ENCODE data around the gene MS4A4E.

Gene MS4A4E

GRCh38 chr11:60265373-60266214 lies 22.7 kb upstream of the MS4A4E start:
- no peak overlapping the region for H4K8ac ChIP-seq (ENCODE audit: low read length)
- DNase-seq = peak; percentile 50
- no peaks in the 10 kb centered on the region for H3K4me1 ChIP-seq (ENCODE audit: control insufficient read depth, insufficient read depth, low read depth, low read length)
- no peaks in the 10 kb centered on the region for H3K79me1 ChIP-seq (replicated peaks; ENCODE audit: low read length, poor library complexity, severe bottlenecking)
- no peak overlapping the region for H3K18ac ChIP-seq (ENCODE audit: low read depth in 1 of 2, low read length in 2 of 2)
- 0% methylated on average over 1 of the region's 4 CpGs for WGBS
- H2AFZ ChIP-seq (ENCODE audit: low read depth, low read length) = no peak overlapping the region
- no peak overlapping the region for H3K4ac ChIP-seq (ENCODE audit: low read depth in 1 of 2, low read length in 2 of 2)
- no peak overlapping the region for H3K14ac ChIP-seq (ENCODE audit: low read length in 2 of 2)
- no peak overlapping the region for H3K27ac ChIP-seq (ENCODE audit: low read length, poor library complexity, severe bottlenecking)
- H3K36me3 ChIP-seq (ENCODE audit: control insufficient read depth in 1 of 2, insufficient read depth in 2 of 2, low read depth in 1 of 2, low read length in 2 of 2) = no peaks in the 10 kb centered on the region
- H3K23ac ChIP-seq (ENCODE audit: low read length in 2 of 2) = no peak overlapping the region
- H2BK15ac ChIP-seq (ENCODE audit: low read depth, poor library complexity, severe bottlenecking) = no peak overlapping the region
- H3K9me3 ChIP-seq (ENCODE audit: control insufficient read depth, low read length) = peaks cover 7% of the 10 kb centered on the region
- no peak overlapping the region for H2BK120ac ChIP-seq (ENCODE audit: low read depth, low read length)
- peaks cover 0 to 4% of the 10 kb centered on the region in 2 experiments for H3K27me3 ChIP-seq (ENCODE audit: control insufficient read depth in 1 of 2, insufficient read depth in 1 of 2, low read length in 2 of 2)
- H3K4me2 ChIP-seq (ENCODE audit: low read length, poor library complexity, severe bottlenecking) = no peak overlapping the region
- H2BK5ac ChIP-seq (ENCODE audit: low read depth, low read length, poor library complexity, severe bottlenecking) = no peak overlapping the region
- H3K9ac ChIP-seq (ENCODE audit: low read length) = no peak overlapping the region
- H4K91ac ChIP-seq (ENCODE audit: low read length) = no peak overlapping the region
- no peak overlapping the region for H3K4me3 ChIP-seq (ENCODE audit: insufficient read depth in 1 of 2, low read depth in 1 of 2, low read length in 2 of 2)
- H2BK12ac ChIP-seq (ENCODE audit: low read length in 2 of 2) = no peak overlapping the region
- no peak overlapping the region for H2AK5ac ChIP-seq (ENCODE audit: low read length, severe bottlenecking)

GRCh38 chr11:60264644-60265043 lies 21.7 kb upstream of the MS4A4E start:
- no peak overlapping the region for H3K4me2 ChIP-seq (ENCODE audit: low read length, poor library complexity, severe bottlenecking)
- H2AFZ ChIP-seq (ENCODE audit: low read depth, low read length) = no peak overlapping the region
- no peak overlapping the region for H2BK120ac ChIP-seq (ENCODE audit: low read depth, low read length)
- no peak overlapping the region for H3K14ac ChIP-seq (ENCODE audit: low read length in 2 of 2)
- H3K36me3 ChIP-seq (ENCODE audit: control insufficient read depth in 1 of 2, insufficient read depth in 2 of 2, low read depth in 1 of 2, low read length in 2 of 2) = no peaks in the 10 kb centered on the region
- no peak overlapping the region for H2BK12ac ChIP-seq (ENCODE audit: low read length in 2 of 2)
- no peak overlapping the region for H2AK5ac ChIP-seq (ENCODE audit: low read length, severe bottlenecking)
- DNase-seq = no peak
- H3K79me1 ChIP-seq (replicated peaks; ENCODE audit: low read length, poor library complexity, severe bottlenecking) = no peaks in the 10 kb centered on the region
- peaks cover 0 to 8% of the 10 kb centered on the region in 2 experiments for H3K27me3 ChIP-seq (ENCODE audit: control insufficient read depth in 1 of 2, insufficient read depth in 1 of 2, low read length in 2 of 2)
- no peak overlapping the region for H3K18ac ChIP-seq (ENCODE audit: low read depth in 1 of 2, low read length in 2 of 2)
- no peak overlapping the region for H4K91ac ChIP-seq (ENCODE audit: low read length)
- H2BK5ac ChIP-seq (ENCODE audit: low read depth, low read length, poor library complexity, severe bottlenecking) = no peak overlapping the region
- H3K27ac ChIP-seq (ENCODE audit: low read length, poor library complexity, severe bottlenecking) = no peak overlapping the region
- H4K8ac ChIP-seq (ENCODE audit: low read length) = no peak overlapping the region
- no peak overlapping the region for H3K23ac ChIP-seq (ENCODE audit: low read length in 2 of 2)
- no peak overlapping the region for H2BK15ac ChIP-seq (ENCODE audit: low read depth, poor library complexity, severe bottlenecking)
- no peak overlapping the region for H3K4me3 ChIP-seq (ENCODE audit: insufficient read depth in 1 of 2, low read depth in 1 of 2, low read length in 2 of 2)
- H3K9me3 ChIP-seq (ENCODE audit: control insufficient read depth, low read length) = peaks cover under 1% of the 10 kb centered on the region
- no peaks in the 10 kb centered on the region for H3K4me1 ChIP-seq (ENCODE audit: control insufficient read depth, insufficient read depth, low read depth, low read length)
- 75% methylated on average over 5 of the region's 5 CpGs for WGBS
- H3K4ac ChIP-seq (ENCODE audit: low read depth in 1 of 2, low read length in 2 of 2) = no peak overlapping the region
- H3K9ac ChIP-seq (ENCODE audit: low read length) = no peak overlapping the region

DNA sequence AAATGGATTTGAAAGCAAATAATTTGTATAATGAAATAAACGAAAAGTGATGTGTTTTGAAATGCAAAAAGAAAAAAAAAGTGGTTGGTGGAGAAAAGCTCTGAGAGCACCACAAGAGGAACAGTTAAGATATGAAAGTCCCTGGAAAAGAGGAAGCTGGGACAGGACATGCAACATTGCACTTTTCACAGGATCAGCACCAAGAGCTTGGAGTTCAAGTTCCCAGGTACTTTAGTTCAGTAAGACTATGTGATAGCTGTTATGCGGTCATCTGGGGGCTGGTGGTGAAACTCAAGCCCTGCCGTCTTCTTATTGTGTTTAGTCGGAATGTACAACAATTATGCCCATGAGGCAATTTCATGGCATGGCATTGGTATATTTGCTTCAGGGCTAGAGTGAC lies 20.5 kb upstream of the MS4A4E start:
- H3K36me3 ChIP-seq (ENCODE audit: control insufficient read depth in 1 of 2, insufficient read depth in 2 of 2, low read depth in 1 of 2, low read length in 2 of 2) = no peaks in the 10 kb centered on the region
- H4K91ac ChIP-seq (ENCODE audit: low read length) = no peak overlapping the region
- no peak overlapping the region for H2AK5ac ChIP-seq (ENCODE audit: low read length, severe bottlenecking)
- H3K4ac ChIP-seq (ENCODE audit: low read depth in 1 of 2, low read length in 2 of 2) = no peak overlapping the region
- H3K9me3 ChIP-seq (ENCODE audit: control insufficient read depth, low read length) = no peaks in the 10 kb centered on the region
- H3K9ac ChIP-seq (ENCODE audit: low read length) = no peak overlapping the region
- H3K14ac ChIP-seq (ENCODE audit: low read length in 2 of 2) = no peak overlapping the region
- no peak overlapping the region for H3K4me3 ChIP-seq (ENCODE audit: insufficient read depth in 1 of 2, low read depth in 1 of 2, low read length in 2 of 2)
- no peaks in the 10 kb centered on the region for H3K79me1 ChIP-seq (replicated peaks; ENCODE audit: low read length, poor library complexity, severe bottlenecking)
- no peak overlapping the region for H2BK120ac ChIP-seq (ENCODE audit: low read depth, low read length)
- no peak overlapping the region for H3K23ac ChIP-seq (ENCODE audit: low read length in 2 of 2)
- 90% methylated on average over 4 of the region's 4 CpGs for WGBS
- no peak overlapping the region for H2BK12ac ChIP-seq (ENCODE audit: low read length in 2 of 2)
- no peak overlapping the region for H3K18ac ChIP-seq (ENCODE audit: low read depth in 1 of 2, low read length in 2 of 2)
- no peak overlapping the region for H3K4me2 ChIP-seq (ENCODE audit: low read length, poor library complexity, severe bottlenecking)
- H3K27me3 ChIP-seq (ENCODE audit: control insufficient read depth in 1 of 2, insufficient read depth in 1 of 2, low read length in 2 of 2) = peaks cover 0 to 5% of the 10 kb centered on the region in 2 experiments
- no peak overlapping the region for H4K8ac ChIP-seq (ENCODE audit: low read length)
- no peaks in the 10 kb centered on the region for H3K4me1 ChIP-seq (ENCODE audit: control insufficient read depth, insufficient read depth, low read depth, low read length)
- no peak overlapping the region for H2BK5ac ChIP-seq (ENCODE audit: low read depth, low read length, poor library complexity, severe bottlenecking)
- H2AFZ ChIP-seq (ENCODE audit: low read depth, low read length) = no peak overlapping the region
- H3K27ac ChIP-seq (ENCODE audit: low read length, poor library complexity, severe bottlenecking) = no peak overlapping the region
- DNase-seq = no peak
- no peak overlapping the region for H2BK15ac ChIP-seq (ENCODE audit: low read depth, poor library complexity, severe bottlenecking)

DNA sequence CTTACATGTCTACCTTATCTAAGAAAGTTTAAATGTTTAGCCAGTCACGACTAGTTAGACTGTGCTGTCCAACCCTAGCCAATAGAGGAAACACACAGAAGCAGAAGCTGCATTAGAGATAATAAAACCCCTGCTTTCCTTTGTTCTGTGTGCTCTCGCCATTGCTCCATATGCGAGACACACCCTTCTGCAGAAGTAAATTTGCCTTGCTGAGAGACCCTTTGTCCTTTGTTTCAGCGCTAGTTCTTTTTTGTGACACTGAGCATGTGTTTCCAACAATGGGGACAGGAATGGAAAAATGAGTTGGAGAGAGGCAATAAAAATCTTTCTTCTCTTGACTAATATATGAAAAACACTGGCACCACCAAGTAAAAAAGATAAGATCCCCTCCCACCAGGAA lies 18.1 kb upstream of the MS4A4E start:
- Histone ChIP-seq H3K27me3 (ENCODE audit: control insufficient read depth in 1 of 2, insufficient read depth in 1 of 2, low read length in 2 of 2) (peaks cover 0 to 4% of the 10 kb centered on the region in 2 experiments), H3K4me1 (ENCODE audit: control insufficient read depth, insufficient read depth, low read depth, low read length) (no peaks in the 10 kb centered on the region), H3K18ac (ENCODE audit: low read depth in 1 of 2, low read length in 2 of 2) (no peak overlapping the region), H2AFZ (ENCODE audit: low read depth, low read length) (no peak overlapping the region), H4K8ac (ENCODE audit: low read length) (no peak overlapping the region), H3K4me2 (ENCODE audit: low read length, poor library complexity, severe bottlenecking) (no peak overlapping the region), H3K9me3 (ENCODE audit: control insufficient read depth, low read length) (no peaks in the 10 kb centered on the region), H4K91ac (ENCODE audit: low read length) (no peak overlapping the region), H2BK120ac (ENCODE audit: low read depth, low read length) (no peak overlapping the region), H3K23ac (ENCODE audit: low read length in 2 of 2) (no peak overlapping the region), H2BK15ac (ENCODE audit: low read depth, poor library complexity, severe bottlenecking) (no peak overlapping the region), H2AK5ac (ENCODE audit: low read length, severe bottlenecking) (no peak overlapping the region), H3K4ac (ENCODE audit: low read depth in 1 of 2, low read length in 2 of 2) (no peak overlapping the region), H2BK12ac (ENCODE audit: low read length in 2 of 2) (no peak overlapping the region), H2BK5ac (ENCODE audit: low read depth, low read length, poor library complexity, severe bottlenecking) (no peak overlapping the region), H3K79me1 (replicated peaks; ENCODE audit: low read length, poor library complexity, severe bottlenecking) (no peaks in the 10 kb centered on the region), H3K27ac (ENCODE audit: low read length, poor library complexity, severe bottlenecking) (no peak overlapping the region), H3K4me3 (ENCODE audit: insufficient read depth in 1 of 2, low read depth in 1 of 2, low read length in 2 of 2) (no peak overlapping the region), H3K36me3 (ENCODE audit: control insufficient read depth in 1 of 2, insufficient read depth in 2 of 2, low read depth in 1 of 2, low read length in 2 of 2) (no peaks in the 10 kb centered on the region), H3K14ac (ENCODE audit: low read length in 2 of 2) (no peak overlapping the region), H3K9ac (ENCODE audit: low read length) (no peak overlapping the region)
- WGBS = 80% methylated on average over 3 of the region's 4 CpGs
- no peak for DNase-seq
